HS-27A (cell line): ENCODE results near the gene RNF175.
A peak's percentile ranks its signal among the peaks of the same experiment; 100 is the strongest.

Experiments used
- DNase-seq: peaks from one replicate; pipeline ENCODE4 v3.0.0-alpha.2; 2012; ENCODE audit warnings: low read depth, missing footprints

RNF175 gene

DNA sequence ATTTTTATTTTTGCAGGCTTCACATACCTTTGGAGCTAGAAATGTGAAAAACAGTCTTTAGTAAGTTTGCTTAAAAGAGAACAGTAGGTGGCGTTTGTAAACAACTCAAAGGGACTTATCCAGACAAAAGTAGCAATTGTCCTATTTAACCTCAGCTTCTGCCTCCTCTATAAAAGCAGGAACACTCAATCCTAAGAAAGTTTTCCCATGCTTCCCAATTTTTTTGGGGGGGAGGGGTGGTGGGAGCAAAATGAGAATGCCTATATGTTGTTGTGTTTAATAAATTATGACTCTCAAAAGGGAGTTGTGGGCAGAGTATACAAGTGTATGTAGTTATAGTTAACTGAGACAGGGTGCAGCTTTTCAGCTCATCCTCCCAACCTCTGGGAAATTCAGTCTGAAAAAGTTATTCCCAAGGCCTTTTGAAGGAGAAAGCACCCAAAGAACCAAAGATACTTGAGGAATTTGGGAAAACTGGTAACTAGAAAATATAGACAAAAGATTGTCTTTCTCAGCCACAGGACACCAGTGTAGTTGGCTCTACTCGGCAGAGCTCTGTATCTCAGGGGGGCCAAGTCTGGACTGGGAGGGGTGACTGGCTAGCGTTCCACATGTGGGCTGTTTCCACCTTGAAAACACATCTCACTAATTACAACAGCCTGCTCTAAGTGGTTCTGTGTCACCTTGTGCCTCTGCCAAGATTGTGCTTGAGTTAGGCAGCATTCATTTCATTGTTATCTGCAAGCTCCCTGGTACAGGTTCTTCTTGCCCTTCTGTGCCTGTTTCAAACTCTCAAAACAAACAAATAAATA is 26.3 kb upstream of the RNF175 start:
- no peak for DNase-seq

DNA sequence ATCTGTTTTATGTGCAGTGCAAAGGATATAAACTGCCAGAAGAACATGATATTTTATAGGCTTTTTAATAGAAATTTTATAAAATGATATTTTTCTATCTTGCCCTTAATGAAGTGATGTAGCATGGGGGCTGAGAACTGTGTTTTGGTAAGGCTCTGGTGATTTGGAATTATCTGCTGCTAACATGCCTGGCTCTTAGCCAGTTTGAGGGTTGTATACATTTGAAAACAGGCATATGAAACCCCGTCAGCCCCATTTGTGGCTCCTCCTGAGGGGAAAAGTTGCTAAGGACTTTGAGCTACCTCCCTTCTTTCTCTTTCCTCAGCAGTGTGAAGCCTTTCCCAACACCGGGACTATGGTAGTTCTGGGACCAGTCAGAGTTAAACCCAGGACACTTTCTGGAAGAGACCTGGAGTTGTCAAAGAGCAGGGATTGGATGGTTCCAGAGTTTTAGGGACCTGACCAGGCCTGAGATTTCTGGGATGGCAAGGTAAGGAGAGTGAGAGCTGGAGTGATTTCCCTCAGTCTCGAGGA is 24.4 kb upstream of the RNF175 start:
- no peak for DNase-seq

DNA sequence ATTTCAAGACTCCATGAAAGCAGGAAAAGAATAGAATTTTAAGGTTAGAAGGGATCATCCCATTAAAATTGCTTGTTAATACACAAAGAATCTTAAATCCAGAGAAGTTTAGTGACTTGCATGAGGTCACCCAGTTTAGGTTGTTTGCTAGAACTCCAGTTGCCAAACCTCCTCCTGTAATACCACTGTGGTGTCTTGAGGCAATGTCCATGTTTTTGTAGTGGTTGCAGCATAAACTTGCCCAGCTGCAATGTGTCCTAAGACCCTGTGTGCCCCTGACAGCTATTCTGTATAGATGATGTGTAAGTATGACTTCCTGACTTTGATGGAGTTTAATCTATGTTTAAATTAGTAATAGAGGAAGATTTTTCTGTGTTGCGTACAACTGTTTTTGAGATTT is 22.8 kb upstream of the RNF175 start:
- DNase-seq: no peak

DNA sequence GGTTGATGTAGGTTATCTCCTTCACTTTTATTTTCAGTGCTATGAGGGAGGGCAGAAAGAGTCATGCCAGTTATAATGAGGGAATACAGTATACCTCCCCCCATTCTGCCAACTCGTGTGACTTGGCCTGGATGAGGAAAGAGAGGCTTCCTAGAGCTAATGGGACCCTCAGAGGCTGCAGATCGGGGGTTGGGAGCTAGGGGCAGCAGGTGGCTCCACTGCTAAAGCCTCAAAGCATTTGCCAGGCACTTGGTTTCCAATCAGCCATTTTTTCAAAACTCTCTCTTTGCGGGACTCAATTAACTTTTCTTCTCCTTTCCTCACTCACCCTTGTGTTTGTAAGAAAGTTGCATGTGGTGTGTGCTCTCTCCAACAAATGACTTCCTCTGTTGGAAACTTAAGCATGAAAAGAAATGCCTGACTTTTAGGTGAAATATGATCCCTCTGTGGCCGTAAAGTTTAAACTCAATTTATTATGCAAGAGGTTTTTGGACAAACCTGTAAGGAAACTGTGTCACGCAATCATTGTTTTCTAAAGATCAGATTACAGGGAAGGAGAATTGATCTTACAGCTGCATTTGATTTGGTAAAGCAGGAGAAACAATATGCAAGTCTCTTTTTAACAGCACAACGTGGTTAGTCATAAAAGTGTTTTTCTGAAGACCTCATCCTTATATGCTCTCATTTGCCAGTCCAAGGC is 22.0 kb upstream of the RNF175 start:
- no peak for DNase-seq

DNA sequence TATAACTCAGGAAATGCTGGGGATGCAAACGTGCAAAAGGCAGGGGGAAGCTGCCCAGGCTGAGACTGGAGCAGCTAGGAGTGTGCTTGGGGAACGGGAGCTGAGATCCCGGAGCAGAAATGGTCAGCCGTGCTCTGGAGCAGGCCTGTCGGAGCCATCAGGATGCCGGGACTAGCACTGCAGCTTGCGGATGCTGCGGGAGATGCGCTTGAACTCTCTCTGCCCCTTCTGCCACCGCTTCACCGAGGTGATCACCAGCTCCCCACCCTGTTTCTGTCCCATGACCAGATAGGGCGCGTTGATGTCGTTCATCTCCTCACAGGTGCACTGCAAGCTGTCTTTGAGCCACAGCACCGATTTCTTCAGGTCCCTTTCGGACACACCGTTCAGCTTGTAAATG is 21.5 kb upstream of the RNF175 start:
- no peak for DNase-seq

DNA sequence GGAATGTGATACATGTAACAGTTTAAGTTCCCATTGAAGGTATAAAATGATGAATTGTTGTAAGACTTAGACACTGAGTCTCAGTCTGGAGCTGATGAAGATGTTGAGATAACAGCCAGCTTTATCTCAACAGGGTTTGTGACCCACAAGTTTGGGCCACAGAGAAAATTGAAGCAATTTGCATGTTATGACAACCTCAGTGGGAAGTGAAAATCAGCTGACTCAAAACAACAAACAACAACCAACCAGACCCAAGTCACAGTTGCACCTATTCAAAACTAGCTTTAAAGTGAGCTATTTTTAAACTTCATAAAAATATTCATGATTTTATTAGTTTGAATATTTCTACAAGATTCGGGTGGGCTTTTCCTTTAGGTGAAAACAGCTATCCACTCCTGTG is 21.1 kb upstream of the RNF175 start:
- DNase-seq: no peak

DNA sequence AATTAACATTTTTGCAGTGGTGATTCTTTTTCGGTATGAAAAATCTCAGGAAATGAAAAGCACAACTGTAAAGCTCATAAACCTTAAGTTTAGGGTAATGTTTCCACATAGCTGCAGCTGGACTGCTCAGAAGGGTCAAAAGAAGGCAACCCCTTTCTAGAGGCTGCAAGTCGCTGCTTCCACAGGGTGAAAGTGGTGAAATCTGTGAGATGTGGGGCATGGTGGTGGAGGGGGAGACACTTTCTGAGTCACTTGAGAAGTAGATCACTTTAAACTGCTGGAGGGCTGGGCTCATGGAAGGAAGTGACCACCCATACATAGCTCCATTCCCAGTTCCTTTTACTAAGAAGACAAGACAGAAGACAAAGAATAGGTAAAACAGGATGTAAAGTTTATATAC is 20.4 kb upstream of the RNF175 start:
- no peak for DNase-seq

DNA sequence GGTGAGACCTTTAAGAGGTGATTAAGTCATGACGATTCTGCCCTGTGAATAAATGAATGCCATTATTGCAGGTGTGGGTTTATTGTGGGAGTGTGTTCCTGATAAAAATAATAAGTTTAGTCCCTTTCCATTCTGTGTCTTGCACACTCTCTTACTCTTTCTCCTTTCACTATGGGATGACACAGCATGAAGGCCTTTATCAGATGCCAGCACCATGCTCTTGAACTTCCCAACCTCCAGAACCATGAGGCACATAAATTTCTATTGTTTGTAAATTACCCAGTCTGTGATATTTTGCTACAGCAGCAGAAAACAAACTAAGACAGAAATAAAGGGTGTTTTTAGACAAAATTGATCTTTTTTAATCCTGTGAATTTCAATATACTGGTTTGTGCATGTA is 18.6 kb upstream of the RNF175 start:
- DNase-seq: no peak

DNA sequence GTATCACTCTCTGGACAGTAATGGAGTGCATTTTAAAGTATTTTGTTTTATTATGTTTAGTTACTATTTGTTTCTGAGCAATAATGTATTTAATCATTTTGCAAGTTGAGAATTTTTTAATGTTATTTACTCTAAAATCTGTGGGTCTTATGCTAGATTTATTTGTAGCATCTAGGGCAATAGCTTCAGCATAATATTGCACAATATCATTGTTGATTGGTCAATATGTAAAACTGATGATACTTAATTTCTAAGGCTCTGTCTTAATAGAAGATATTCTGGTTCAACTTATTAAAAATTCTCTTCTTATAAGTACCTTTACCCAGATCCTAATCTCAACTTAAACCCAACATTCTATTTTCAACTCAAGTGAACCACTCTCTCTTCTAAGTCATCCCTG is 17.6 kb upstream of the RNF175 start:
- DNase-seq: no peak

DNA sequence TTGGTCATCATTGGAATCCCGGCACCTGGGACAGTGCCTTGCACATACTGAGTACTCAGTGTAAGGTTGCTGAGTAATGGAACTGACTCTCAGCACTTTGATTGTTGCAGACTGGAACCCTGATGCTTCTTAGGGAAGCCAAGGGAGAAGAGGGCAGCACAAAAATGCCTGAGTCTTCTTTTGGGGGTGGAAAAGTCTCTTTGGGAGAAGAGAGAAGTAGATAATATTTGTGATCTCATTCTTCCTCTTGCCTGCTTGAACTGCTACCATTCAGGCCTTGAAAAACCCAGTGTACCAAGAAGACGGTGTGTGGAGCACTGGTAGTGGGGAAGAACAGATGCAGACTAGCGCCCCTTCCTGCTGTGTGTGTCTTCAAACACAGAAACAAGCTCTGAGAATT is 16.8 kb upstream of the RNF175 start:
- no peak for DNase-seq

DNA sequence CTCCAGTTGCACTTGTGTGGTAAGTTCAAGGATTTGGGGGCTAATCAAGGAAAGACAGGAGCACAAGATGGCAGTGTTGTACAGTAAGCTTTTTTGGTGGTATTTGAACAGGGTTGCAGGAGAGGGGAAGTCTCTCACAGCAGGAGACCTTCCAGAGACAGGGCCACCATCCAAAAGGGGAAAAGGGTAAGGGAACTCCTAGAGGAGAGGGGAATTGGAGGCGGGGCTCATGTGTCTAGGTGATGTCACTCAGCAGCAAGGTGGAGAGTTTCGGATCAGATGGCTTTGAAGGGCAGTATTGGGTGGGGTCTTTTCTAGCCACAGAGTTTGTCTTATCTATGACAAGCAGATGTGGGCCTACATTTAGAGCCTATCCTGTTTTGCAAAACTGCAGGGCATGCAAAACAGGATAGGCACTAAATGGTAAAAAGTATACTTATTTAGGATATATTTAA is 13.4 kb upstream of the RNF175 start:
- DNase-seq: no peak

DNA sequence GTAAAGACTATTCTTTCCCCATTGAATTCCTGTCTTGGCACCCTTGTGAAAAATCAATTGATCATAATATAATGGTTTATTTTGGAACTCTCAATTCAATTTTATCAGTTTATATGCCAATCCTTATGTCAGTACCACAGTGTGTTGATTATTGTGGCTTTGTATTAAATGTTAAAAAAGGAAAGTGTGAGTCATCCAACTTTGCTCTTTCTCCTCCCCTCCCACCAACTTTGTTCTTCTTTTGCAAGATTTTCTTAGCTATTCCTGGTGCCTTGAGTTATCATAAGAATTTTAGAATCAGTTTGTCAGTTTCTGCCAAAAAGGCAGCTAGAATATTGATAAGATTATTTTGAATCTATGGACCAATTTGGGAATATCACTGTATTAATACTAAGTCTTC is 11.2 kb upstream of the RNF175 start:
- no peak for DNase-seq

DNA sequence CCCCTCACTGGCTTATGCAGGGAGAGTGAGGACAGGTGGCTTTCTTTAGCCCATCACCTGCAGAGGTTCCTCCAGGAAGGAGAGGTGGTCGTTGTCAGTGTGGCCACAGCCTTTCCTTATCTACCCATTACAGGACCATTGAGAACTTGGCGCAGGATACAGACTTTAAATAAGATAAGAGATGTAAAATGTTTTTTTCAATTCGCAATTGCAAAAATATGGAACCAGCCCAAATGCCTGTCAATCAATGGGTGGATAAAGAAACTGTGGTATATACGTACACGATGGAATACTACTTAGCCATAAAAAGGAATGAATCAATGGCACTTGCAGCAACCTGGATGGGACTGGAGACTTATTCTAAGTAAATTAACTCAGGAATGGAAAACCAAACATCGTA is 6.9 kb upstream of the RNF175 start:
- DNase-seq: no peak

DNA sequence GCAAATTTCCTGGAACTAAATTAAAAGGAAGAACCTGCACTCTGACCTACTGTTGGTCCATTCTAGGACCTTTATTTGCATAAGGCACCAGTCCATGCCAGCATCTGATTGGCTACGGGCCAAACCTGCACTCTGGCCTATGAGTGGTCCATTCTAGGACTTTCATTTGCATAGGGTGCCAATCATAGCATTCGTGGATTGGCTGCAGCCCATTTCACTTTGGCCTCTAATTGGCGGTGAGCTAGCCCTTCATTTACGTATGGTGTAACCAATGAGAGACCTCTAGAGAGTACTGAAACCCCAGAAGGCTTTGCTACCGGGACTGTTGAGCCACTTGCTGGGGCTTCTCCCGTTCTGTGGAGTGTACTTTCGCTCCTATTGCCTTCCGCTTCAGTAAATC is 6.1 kb upstream of the RNF175 start:
- no peak for DNase-seq

DNA sequence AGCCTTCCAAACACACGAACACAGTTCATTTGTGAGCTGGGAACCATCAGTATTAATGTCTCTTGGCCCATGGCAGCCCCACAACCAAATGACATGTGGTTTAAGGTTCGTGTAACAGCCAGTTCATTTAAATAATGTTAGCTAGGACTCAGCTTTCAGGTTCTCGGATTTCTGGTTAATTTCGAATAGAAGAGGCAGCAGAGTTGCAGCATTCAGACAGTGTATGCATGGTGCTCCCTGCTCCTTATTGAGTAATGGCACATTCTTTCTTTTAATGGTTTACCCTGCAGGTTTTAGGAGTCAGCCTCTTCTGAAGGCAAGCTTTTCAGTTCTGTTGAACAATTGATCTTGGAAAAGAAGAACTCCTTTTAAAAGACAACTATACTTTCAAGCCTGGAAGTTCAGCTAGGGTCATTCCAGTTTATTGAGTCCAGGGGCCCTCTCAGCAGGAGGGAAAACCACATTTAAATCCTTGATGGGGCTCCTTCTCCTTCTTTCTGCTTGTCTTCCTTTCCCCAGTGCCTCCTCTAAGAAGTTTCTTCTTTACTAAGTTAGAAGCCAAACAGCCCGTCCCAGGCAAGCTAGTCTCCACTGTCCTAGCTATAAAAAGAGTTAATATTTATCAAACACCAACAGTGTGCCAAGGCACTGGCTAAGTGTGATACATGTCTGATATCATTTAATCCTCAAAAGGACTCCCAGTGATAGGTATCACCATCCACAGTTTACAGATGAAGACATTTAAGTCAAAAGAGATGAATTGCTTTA is 5.0 kb upstream of the RNF175 start:
- DNase-seq: no peak

DNA sequence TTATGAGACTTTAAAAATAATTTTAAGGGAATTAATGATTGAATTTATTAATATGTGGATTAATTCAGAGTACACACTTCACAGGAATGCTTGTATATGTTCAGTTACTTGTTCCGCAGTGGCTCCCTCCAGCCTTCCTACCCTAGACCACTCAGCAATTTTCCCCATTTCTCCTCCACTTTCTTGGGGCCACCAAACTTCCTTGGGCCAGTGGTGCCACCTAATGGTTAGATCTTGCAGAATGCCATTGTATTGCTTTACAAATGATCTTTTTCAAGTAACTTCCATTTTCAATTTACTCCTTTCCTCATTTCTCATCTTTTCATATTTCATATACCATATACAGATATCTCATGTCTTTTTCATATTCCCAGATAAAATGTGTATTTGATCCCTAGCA is 3.6 kb upstream of the RNF175 start:
- no peak for DNase-seq

DNA sequence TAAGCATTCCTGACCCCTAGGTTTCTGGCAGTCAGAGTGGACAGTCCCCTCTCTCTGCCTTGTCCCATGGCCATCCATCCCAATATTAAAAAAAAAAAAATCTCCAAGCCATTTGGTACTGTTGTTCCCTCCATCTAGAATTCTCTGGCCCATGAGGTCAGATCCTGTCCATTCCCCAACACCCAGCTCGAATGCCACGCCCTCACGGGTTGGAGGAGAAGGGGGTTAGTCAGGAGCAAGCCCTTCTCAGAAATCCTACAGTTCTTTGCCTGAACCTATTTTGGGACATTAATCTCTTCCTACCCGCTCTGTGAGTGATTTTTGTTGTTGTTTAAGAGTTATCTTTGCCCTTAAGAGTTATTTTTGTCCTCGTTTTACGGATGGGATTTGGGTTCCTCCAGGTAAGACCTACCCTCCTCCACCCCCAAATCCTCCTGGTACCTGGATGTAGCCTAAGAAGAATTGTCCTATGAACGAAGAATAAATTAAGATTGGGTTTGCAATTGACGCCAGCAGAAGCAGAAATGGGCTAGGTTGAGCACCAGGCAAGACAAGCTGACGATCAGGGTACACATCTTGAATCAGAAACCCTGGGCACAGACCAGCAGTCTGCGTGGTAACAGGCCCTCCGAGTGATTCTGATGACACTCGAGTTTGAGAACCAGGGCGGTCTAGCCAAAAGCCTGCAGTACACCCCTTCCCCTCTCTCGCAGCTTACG is 977 bp downstream of the RNF175 start:
- DNase-seq: no peak

DNA sequence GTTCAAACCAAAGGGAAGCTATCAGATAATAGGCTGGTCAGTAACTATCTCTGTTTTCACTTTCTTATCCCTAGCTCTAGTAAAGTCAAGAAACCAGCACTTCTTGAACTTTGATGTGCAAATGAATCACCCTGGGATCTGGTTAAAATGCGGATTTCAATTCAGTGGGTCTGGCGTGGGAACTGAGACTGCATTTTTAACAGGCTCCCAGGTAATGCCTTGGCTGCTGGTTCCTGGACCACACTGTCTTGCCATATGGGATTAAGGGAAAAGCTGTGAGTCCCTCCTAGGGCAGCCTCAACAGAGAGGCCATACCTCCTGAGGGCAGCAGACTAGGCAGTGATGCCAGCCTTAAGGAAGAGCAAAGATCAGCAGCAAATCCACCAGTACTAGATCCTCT is 1.7 kb downstream of the RNF175 start:
- DNase-seq: no peak

DNA sequence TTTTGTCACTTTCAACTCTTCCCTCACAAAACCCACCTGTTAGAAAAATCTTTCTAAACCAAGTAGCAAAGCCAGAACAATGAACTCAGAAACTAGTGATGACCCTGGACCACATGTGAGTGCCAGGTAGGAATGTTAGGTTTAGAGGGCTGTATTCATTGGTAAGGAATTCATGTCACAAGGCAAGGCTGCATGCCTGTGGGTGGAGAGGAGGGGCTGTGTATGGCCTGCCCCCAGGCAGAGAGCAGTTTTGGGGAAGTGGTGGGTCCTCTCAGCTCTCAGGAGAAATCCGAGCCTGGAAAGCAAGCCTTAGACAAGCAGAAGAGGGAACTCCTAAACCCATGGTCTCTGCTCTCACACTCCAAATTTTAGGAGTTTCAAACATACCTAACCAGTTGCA is 2.4 kb downstream of the RNF175 start:
- no peak for DNase-seq

DNA sequence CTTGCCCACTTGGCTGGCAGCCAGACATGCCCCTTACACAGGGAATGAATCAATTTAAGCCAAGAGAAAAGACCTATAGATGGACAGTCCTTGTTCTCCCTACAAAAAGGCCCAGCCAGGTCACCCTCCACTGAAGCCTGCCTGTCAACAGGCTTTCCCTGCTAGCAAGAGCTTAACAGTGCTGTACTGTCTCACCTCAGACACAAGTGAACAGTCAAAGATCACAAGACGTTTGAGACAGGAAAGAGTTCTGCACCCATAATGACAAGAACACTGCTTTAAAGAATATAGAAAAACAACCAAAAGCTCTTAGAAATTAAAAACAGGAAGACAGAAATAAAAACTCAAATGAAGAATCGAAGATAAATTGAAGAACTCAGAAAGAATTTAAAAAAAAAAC is 4.6 kb downstream of the RNF175 start:
- no peak for DNase-seq

DNA sequence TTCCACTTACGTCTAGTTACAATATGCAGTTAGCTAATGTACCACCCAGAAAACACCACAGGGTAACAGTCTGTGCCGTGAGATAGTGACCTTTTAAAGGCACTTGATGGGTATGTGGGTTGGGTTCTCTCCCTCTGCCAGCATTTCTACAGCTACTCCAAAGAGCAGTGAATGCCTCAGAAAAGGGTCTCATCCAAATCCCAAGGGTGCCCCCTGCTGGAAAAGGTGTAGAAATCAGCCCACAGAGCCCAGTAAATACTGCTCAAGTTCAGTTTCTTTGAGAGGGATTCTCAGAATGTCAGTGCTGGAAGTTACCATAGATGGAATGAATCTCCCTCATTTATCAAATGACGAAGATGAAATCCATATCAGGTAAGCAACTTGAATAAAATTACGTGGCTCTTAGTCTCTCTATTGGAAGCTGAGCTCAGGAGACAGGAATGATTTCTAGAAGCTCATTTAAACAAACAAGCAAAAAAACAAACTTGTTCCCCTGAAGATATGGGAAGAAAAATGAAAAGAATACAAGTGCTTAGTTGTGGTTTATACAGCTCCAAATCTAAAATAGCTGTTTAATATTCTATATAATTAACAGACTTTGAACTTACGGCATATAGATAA is 9.5 kb downstream of the RNF175 start:
- DNase-seq: peak; percentile 55

DNA sequence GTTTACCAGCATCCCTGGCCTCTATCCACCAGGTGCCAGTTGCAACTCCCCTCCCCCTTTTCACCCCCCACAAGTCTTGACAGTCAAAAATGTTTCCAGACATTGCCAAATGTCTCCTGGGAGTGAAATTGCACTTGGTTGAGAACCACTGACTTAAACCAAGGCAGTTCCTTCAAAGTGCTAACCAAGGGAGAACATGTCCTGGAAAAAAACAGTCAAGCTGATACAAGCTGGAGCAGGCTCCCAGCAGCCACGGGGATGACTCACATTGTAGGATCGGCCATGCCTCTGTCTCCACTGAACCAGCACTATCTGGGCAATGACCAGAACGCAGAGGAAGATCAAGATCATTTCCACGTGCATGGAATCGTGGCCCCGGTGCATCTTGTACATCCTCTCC is 11.4 kb downstream of the RNF175 start:
- no peak for DNase-seq
